Mononuclear cell (primary cell): ENCODE measurements around the gene THSD7A. TPM values are rescaled to one million over a fixed set of nuclear protein-coding genes. Genes with fewer than 3 reads are reported as not detected.

Source experiments
- H3K27me3 ChIP-seq: 2 replicates; pipeline ENCODE4 v1.6.0; 2011; ENCODE audit warnings: low read length, control low read depth; ENCODE audit not compliant: insufficient read depth
- H3K4me1 ChIP-seq: 2 replicates; pipeline ENCODE4 v1.5.1; 2011; ENCODE audit warnings: mild to moderate bottlenecking, low read length, control low read depth; ENCODE audit not compliant: insufficient read depth
- H3K4me3 ChIP-seq: 2 replicates; pipeline ENCODE4 v1.5.1; 2011; ENCODE audit warnings: mild to moderate bottlenecking, low read length, moderate library complexity
- H3K9me3 ChIP-seq: 2 replicates; pipeline ENCODE4 v1.5.1; 2011; ENCODE audit warnings: low read depth, mild to moderate bottlenecking, control low read depth, low read length
- total RNA-seq: library from RNA; depleted of rRNA; stranded (reverse); fragments of >200 nt; gene quantifications from one replicate; pipeline ENCODE4 v1.2.3, GENCODE V29; 2012

The THSD7A gene
- total RNA-seq, 1 donor: 0.10 TPM

GRCh38 chr7:11831156-11831735, 752 bp downstream of the THSD7A start:
- H3K27me3 ChIP-seq: peaks cover 26% of the 10 kb centered on the region
- H3K9me3 ChIP-seq: no peaks in the 10 kb centered on the region
- peak overlapping the region; percentile 2 for H3K4me3 ChIP-seq
- peaks cover 6% of the 10 kb centered on the region for H3K4me1 ChIP-seq

- Histone ChIP-seq H3K27me3 (peaks cover 26% of the 10 kb centered on the region), H3K4me1 (peaks cover 6% of the 10 kb centered on the region), H3K4me3 (no peak overlapping the region), H3K9me3 (no peaks in the 10 kb centered on the region)
These were observed 1.3 kb downstream of the THSD7A start for GRCh38 chr7:11830582-11831155.

GRCh38 chr7:11829954-11830353, 2.0 kb downstream of the THSD7A start:
- peaks cover 6% of the 10 kb centered on the region for H3K4me1 ChIP-seq
- no peak overlapping the region for H3K4me3 ChIP-seq
- peaks cover 26% of the 10 kb centered on the region for H3K27me3 ChIP-seq
- H3K9me3 ChIP-seq: no peaks in the 10 kb centered on the region

DNA sequence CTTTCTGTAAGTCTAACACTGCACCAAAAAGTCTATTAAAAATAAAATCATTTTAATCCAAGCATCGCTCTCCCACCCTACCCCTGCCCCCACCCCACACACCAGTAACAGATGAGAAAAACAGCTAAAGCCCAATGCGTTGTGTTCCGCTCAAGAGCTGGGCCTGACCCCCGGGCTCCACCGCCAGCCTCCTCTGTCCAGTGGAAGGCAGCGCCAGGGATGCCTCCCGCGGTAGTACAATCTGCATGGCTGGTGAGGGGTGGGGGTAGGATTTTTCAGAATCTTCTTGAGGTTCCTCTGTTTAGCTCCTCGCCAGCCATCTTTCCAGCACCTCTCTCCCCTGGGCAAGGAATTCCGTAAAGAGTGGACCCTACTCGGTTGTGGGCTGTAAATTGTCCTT, 12.1 kb downstream of the THSD7A start:
- no peaks in the 10 kb centered on the region for H3K4me1 ChIP-seq
- no peaks in the 10 kb centered on the region for H3K27me3 ChIP-seq
- no peak overlapping the region for H3K4me3 ChIP-seq
- no peaks in the 10 kb centered on the region for H3K9me3 ChIP-seq

- H3K9me3 ChIP-seq: no peaks in the 10 kb centered on the region
- H3K4me1 ChIP-seq: no peaks in the 10 kb centered on the region
- no peak overlapping the region for H3K4me3 ChIP-seq
- no peaks in the 10 kb centered on the region for H3K27me3 ChIP-seq
These were observed 12.7 kb downstream of the THSD7A start for GRCh38 chr7:11819271-11819670.

DNA sequence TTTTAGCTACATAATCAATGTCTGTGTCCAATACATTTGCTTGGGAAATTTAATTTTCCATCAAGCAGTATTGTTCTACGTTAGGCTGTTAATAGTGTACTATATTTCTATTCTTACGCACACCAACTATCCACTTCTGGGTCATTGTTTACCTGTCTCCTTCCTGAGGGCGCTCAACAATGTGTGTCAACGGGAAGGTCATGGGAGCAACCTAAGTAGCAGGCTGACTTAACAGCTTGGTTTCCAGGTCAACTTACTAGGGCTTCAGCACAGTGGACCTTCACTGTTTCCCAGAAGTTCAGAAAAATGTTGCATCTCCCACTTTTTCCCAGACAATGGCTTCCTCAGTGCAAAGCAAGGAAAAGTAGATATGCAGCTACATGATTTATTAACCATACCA, 13.7 kb downstream of the THSD7A start:
- H3K4me1 ChIP-seq: no peaks in the 10 kb centered on the region
- H3K4me3 ChIP-seq: no peak overlapping the region
- H3K9me3 ChIP-seq: no peaks in the 10 kb centered on the region
- no peaks in the 10 kb centered on the region for H3K27me3 ChIP-seq

GRCh38 chr7:11817111-11817740, 14.8 kb downstream of the THSD7A start:
- H3K27me3 ChIP-seq: no peaks in the 10 kb centered on the region
- H3K9me3 ChIP-seq: no peaks in the 10 kb centered on the region
- H3K4me1 ChIP-seq: no peaks in the 10 kb centered on the region
- no peak overlapping the region for H3K4me3 ChIP-seq

DNA sequence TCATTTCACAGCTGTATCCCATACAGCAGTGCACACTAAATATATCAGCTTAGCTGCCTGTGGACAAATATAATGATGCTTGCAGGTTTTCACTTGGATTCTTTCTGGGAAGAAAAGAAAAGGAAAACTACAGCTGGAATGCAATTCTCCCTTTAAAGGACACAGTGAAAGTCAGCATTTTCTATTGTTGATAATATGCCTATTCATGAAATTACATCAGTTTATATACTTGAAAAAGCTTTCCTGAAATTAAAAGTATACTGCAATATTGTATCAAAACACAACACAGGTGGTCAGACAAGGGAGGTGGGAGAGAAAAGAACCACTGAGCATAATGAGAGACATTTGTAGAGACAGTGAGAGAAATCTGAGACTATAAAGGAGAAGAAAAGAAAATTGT, 20.3 kb downstream of the THSD7A start:
- no peak overlapping the region for H3K4me3 ChIP-seq
- H3K4me1 ChIP-seq: no peaks in the 10 kb centered on the region
- no peaks in the 10 kb centered on the region for H3K9me3 ChIP-seq
- no peaks in the 10 kb centered on the region for H3K27me3 ChIP-seq

GRCh38 chr7:11810043-11810625, 21.9 kb downstream of the THSD7A start:
- no peak overlapping the region for H3K4me3 ChIP-seq
- no peaks in the 10 kb centered on the region for H3K27me3 ChIP-seq
- H3K9me3 ChIP-seq: no peaks in the 10 kb centered on the region
- H3K4me1 ChIP-seq: no peaks in the 10 kb centered on the region

DNA sequence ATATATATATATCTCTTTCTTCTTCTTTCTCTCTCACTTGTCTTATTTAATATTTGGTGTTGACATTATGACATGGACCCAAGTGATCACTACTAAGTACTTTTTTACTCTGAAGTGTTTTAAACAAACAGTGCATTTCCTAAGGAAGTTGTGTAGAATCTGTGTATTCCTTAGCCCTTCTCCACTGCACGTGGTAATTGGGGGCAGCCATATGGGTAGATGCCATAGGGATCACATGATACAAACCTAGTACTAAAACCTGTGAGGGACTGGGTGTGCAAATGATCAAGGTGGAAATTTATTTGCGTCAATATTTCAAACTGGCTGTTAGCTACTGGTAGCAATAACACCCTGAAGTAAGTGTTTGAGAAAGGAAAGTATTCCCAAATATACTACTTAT, 25.0 kb downstream of the THSD7A start:
- no peaks in the 10 kb centered on the region for H3K4me1 ChIP-seq
- no peak overlapping the region for H3K4me3 ChIP-seq
- no peaks in the 10 kb centered on the region for H3K27me3 ChIP-seq
- H3K9me3 ChIP-seq: no peaks in the 10 kb centered on the region

DNA sequence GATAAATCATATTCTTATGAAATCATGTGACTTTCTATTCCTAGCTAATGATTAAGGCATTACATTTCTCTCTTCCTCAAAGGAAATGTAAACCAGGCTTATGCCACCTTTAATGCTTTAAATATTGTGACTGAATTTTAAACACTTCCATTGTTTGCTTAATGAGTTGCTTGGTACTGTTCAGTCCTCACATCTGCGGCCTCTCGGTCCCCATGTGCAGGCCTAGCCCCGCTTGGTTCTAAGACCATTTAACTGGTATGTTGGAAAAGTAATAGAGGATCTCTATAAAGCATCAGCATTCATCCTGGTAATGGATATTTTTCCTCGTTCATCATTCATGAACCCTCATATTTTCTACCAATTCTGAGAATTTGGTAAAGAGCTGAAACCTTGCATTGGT, 27.4 kb downstream of the THSD7A start:
- Histone ChIP-seq H3K4me3 (no peak overlapping the region), H3K9me3 (no peaks in the 10 kb centered on the region), H3K27me3 (no peaks in the 10 kb centered on the region), H3K4me1 (no peaks in the 10 kb centered on the region)

DNA sequence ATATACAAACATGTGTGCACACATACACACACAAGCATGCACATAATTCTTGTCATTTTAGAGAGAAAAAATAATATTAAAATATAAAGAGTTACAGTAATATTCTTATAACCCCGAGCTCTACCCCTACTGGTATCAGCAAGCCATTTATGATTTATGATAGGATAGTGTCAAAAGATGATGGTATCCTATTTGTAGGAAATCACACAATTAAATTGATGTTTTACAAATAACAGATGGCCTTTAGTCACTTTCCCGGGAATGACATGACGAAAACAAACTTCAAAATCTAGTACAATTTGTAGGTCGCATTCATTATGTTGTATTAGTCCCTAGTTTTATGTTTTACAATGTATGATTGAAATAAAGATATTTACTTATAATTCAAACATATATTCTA, 36.8 kb downstream of the THSD7A start:
- no peaks in the 10 kb centered on the region for H3K4me1 ChIP-seq
- H3K4me3 ChIP-seq: no peak overlapping the region
- no peaks in the 10 kb centered on the region for H3K27me3 ChIP-seq
- H3K9me3 ChIP-seq: no peaks in the 10 kb centered on the region

- Histone ChIP-seq H3K27me3 (no peaks in the 10 kb centered on the region), H3K4me1 (no peaks in the 10 kb centered on the region), H3K9me3 (no peaks in the 10 kb centered on the region), H3K4me3 (no peak overlapping the region)
These were observed 39.8 kb downstream of the THSD7A start for GRCh38 chr7:11792166-11792565.

DNA sequence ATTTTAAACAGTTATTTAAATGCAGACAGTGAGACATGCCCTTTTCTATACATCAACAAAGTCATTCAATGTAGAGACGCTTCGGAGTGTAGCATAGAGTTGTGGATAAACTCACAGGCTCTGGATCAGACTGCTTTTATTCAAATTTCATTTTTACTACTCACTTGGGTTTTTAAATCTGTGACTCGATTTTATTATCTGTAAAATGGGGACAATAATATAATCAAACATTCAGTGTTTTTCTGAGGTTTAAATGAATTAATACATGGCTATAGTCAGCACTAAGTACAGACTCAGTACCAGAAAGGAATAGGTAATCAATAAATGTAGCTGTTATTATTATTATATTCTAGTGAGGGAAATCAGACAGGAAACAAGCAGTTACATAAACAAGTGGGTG, 43.4 kb downstream of the THSD7A start:
- Histone ChIP-seq H3K27me3 (no peaks in the 10 kb centered on the region), H3K4me3 (no peak overlapping the region), H3K4me1 (no peaks in the 10 kb centered on the region), H3K9me3 (no peaks in the 10 kb centered on the region)

GRCh38 chr7:11787534-11787933, 44.5 kb downstream of the THSD7A start:
- H3K4me3 ChIP-seq: no peak overlapping the region
- no peaks in the 10 kb centered on the region for H3K4me1 ChIP-seq
- no peaks in the 10 kb centered on the region for H3K9me3 ChIP-seq
- no peaks in the 10 kb centered on the region for H3K27me3 ChIP-seq

GRCh38 chr7:11786186-11786585, 45.8 kb downstream of the THSD7A start:
- Histone ChIP-seq H3K9me3 (no peaks in the 10 kb centered on the region), H3K4me1 (no peaks in the 10 kb centered on the region), H3K4me3 (no peak overlapping the region), H3K27me3 (no peaks in the 10 kb centered on the region)
